DMS 273 (cell line): ENCODE results near the gene ACBD5.
A peak's percentile ranks its signal among the peaks of the same experiment; 100 is the strongest.
"Not testable (repeated sequence)": the region's sequence is repeated elsewhere in the genome, so short reads cannot be mapped to it uniquely, and the experiment has no call there.

Source experiments
- DNase-seq: peaks from one replicate; lab custom pipeline; 2025; ENCODE audit not compliant: unreplicated experiment; lab: John Stamatoyannopoulos, UW

ACBD5 gene

DNA sequence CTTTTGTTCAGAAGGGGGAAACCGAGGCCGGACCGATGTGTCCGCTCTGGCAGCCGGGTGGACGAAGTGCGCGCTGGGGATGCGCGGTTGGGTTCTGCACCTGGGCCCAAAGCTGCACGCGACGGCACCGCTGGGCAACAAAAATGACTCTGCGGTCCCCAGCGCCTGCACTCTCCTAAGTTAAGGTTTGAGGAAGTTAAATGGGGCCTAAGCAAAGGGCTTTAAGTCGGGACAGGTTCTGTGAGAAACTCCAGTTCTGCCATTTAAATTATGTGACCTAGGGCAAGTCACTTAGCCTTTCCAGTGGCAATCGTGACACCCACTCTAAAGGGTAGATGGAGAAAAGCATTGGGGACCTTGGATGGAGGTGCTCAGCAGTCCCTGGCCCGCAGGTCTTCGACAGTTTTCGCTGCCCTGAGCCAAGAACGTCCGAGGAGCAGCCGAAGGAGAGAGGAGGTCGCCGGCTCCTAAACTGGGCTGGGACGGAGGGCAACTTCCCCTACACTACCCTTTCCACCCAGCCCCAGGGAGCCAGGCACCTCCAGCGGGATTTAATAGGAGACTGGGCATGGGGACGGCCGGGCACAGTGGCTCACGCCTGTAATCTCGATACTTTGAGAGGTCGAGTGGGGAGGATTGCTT, 534 bp upstream of the ACBD5 start:
- DNase-seq = peak; percentile 55

DNA sequence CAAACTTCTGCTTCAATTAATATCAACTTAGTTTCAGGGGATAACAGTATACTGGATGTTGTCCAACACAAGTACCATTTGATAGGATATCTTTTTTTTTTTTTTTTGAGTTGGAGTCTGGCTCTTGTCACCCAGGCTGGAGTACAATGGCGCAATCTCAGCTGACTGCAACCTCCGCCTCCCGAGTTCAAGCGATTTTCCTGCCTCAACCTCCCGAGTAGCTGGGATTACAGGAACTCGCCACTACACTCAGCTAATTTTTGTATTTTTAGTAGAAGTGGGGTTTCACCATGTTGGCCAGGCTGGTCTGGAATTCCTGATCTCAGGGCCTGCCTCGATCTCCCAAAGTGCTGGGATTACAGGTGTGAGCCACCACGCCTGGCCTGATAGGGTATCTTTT, 3.1 kb downstream of the ACBD5 start:
- DNase-seq = not testable (repeated sequence)

DNA sequence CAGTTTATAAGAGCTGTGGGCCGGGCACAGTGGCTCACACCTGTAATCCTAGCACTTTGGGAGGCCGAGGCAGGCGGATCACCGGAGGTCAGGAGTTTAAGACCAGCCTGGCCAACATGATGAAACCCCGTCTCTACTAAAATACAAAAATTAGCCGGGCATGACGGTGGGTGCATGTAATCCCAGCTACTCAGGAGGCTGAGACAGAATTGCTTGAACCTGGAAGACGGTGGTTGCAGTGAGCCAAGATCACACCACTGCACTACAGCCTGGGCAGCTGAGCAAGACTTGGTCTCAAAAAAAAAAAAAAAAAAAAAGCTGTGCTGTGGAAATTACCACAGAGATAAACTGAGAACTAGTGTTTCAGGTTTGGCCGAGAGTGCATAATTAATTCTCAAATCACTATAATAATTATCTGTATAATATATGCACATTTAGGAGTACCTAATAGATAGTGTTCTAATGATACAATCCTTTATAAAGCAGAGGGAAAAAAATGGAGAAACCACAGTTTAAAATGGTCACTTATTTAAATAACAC, 3.9 kb downstream of the ACBD5 start:
- DNase-seq = not testable (repeated sequence)

DNA sequence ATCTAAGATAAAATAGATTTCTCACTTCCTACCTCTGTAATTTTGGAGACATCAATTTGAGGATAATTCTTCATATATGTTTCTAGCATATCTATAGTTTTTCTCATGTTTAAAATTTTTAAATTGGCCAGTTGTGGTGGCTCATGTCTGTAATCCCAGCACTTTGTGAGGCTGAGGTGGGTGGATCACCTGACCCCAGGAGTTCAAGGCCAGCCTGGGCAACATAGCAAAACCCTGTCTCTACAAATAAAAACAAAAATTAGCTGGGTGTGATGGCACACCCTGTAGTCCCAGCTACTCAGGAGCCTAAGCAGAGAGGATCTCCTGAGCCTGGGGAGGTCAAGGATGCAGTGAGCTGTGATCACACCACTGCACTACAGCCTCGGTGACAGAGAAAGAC, 4.9 kb downstream of the ACBD5 start:
- no peak for DNase-seq

DNA sequence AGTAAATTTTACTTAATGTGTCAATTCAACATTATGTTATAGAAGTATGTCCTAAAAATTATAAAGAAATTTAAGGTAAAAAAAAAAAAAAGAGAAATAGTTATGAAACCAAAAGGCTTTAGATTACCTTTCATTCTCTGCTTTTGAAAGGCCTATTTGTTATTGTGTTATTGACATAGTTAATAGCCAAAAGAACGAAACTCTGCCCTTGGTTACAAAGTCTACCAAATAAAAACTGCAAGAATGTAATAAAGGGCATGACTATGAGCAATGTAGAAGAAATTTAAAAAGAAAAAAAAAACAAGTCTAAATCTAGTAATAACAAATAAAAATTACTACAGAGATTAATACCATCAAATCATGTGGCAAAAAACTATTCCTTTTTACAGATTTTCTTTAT, 10.6 kb downstream of the ACBD5 start:
- DNase-seq = no peak

DNA sequence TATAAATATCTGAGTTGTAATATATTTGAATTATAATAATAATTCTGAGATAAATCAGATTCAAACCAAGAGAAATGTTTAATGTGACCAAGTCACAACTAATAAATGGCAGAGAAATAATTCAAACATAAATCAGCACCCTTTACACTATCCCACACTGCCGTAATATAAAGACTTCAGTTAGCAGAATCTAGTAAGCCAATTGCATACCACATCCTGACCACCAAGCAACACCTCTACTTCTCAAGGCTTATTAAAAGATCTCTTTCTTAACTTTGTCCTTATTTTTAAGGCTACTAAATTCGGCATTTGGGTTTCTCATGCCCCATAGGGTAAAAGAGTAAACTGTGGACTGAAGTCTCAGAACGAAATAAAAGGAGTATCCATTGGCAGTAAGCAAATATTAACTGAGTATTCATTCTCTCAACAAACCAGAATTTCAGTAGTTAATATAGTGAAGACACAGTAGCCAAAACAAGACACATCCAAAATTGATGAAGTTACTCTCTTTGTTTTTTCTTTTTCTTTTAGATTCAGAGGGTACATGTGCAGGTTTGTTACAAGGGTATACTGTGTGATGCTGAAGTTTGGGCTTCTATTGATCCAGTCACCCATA, 14.8 kb downstream of the ACBD5 start:
- DNase-seq = no peak

DNA sequence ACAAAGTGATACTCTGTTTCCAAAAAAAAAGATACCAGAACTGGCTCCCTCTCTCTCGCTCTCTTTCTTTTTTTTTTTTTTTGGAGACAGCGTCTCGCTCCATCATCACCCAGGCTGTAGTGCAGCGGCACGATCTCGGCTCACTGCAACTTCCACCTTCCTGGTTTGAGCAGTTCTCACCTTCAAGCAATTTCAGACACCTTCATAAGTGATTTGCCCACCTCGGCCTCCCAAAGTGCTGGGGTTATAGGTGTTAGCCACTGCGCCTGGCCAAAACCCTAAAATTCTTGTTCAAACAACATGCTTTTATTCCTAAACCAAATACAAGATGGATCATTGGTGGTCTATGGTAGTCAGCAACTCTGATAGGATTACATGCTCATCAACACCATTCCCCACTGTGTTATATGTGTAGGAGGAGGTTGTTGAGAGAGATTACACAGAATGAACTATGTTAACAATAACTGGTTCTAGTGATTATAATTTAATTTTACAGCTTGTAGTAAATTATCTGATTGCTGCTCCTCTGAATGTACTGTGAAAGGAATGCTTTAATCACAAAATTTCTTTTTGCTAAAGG, 15.5 kb downstream of the ACBD5 start:
- no peak for DNase-seq

DNA sequence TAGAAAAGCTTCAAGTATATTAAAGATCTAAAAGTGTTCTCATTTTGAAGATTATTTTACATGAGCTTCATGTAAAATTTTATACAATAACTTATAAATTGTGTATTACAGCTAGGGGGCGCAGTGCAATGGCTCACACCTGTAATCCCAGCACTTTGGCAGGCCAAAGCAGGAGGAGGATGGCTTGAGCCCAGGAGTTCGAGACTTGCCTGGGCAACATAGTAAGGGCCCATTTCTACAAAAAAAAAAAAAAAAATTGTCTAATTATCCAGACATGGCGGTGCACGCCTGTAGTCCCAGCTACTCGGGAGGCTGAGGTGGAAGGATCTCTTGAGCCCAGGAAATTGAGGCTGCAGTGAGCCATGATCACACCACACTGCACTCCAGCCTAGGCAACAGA, 16.6 kb downstream of the ACBD5 start:
- peak; percentile 60 for DNase-seq

DNA sequence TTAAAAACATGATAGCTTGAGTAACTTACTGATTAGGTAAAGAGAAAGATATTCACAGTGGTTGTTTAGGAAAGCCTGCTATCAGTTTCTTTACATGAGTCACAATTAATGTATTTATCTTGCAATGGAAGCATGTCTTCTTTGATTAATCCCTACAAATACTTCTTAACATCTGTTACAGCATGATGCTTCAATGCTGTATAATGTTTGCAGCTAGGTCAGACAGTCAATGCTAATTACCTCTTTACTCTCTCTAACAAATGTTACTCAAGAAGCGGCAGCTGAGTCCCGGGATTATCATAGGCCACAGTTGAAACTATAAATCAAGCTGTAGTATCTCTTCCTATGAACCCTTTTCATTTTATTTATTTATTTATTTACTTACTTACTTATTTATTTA, 33.2 kb downstream of the ACBD5 start:
- no peak for DNase-seq

DNA sequence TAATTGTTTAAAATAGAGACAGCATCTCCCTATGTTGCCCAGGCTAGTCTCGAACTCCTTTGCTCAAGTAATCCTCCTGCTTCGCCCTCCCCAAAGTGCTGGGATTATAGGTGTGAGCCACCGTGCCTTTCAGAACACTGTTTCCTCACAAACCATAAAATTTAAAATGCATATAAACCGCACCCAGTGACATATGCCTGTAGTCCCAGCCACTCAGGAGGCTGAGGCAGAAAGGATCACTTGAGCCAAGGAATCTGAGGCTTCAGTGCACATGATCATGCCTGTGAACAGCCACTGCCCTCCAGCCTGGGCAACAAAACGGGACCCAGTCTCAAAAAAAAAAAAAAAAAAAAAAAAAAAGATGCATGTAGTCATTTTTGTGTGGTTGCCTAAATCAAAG, 36.8 kb downstream of the ACBD5 start:
- no peak for DNase-seq

DNA sequence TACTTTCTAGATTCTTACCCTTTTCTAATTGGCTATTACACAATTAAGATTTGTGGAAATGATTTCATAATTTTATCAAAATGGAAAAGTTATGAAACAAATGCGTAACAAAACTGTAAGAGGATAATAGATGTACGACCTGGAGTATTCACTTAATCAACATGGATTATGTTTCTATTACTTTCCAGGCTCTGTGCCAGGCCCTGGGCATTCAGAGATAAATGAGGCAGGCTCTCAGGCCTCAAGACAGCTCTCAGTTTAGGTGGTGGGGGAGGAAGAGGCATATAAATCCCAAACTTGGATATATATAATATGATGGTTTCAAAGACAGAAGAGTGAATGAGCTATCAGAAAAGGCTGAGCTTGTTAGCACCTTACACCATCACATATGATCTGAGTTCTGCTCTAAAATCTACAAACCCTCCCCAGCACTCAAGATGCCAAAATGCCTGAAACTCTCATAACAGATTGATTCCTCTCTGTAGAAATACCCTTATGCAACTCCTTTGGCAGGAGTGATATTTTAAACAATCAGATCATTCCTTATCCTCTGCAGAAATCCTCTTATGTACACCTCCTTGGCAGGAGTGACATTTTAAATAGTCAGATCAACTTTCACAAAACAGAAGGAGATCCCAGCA, 42.5 kb downstream of the ACBD5 start:
- peak; percentile 28 for DNase-seq

DNA sequence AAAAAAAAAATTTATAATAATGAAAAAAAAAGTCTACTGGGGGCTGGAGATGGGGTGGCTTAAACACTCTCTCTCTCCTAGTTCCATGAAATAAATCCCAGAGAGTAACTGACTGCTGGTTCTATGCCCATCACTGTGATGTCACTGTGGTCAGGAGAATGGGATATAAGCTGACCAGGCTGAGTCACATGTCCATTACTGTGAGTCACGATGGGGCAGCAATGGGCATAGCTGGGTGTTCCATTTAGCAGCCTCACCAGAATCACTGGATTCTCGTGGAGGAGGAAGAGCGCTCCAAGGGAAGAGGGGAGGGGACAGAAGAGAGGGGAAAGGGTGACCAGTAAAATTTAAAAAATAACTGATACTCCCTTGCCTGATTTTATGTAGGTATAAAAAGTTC, 48.3 kb downstream of the ACBD5 start:
- DNase-seq = no peak

DNA sequence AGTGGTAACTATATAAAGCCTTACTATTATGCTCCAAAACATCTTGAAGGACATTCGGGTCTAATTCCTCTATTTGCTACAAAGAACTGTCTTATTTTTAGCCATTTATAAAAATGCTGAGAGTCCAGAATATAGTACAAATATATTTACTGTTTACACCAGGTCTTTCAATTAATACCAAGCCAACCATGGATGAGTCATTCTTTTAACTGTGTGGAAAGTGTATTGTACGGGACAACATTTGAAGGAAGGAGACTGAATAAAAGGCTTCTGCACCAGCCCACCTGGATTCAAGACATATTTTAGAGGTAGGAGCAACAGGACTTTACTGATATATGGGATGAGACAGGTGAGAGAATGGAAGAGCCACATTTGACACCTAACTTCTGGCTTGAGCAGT, 50.1 kb downstream of the ACBD5 start:
- DNase-seq = no peak

DNA sequence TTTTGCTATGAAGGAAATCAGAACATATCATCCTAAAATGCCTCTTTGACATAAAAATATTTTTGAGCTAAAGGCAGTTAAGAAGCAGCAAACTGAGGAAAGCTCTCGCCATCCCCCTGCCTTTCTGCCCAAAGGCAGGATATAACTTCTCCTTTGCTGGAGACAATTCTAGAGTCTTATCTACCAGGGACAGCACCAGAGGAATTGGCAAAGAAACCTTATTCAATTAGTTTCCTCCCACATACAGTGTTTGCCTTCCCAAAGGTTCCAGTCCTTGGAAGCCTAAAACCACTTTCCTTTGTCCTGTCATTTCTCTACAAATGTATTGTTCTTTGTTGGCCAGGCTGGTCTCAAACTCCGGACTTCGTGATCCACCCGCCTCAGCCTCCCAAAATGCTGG, 51.7 kb downstream of the ACBD5 start:
- DNase-seq = no peak

DNA sequence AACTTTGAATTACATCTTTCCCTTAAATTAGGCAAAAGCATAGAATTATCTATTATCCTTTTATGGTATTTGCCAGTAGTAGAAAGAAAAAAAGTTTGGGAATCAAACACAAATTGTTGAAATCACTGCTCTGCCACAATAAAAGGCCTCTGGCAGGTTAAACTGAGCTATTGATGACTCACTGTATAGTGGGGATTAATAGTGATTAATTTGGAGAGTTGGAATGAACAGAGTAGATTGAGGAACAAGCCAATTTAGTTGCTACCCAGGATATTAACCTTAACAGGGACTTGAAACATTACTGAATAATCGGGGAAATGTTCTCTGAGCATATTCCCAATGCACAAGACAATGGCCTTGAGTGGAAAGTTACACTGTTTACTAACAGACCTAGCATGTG, 52.3 kb downstream of the ACBD5 start:
- DNase-seq = no peak

DNA sequence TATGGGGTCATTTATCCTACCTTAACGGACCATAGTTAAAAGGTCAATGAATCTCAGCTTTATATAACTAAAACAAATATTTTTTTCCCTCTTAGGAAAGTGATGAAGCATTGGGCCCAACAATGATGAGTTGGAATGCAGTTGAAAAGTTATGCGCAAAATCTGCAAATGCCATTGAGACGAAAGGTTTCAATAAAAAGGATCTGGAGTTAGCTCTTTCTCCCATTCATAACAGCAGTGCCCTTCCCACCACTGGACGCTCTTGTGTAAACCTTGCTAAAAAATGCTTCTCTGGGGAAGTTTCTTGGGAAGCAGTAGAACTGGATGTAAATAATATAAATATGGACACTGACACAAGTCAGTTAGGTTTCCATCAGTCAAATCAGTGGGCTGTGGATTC, 70.7 kb downstream of the ACBD5 start:
- no peak for DNase-seq

DNA sequence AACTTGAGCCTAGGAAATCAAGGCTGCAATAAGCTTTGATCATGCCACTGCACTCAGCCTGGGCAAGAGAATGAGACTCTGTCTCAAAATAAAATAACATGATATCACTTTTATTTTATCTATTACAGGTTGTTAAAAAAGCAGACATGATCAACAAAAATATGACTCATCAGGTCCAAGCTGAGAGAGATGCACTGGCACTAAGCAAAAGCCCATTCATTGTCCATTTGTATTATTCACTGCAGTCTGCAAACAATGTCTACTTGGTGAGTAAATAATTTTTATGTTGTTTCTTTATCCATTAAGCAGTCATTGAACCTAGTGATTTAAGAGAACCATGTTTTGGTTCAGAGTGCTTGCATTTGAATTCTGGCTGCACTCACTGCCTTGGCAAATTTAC, 82.2 kb downstream of the ACBD5 start:
- DNase-seq = no peak

DNA sequence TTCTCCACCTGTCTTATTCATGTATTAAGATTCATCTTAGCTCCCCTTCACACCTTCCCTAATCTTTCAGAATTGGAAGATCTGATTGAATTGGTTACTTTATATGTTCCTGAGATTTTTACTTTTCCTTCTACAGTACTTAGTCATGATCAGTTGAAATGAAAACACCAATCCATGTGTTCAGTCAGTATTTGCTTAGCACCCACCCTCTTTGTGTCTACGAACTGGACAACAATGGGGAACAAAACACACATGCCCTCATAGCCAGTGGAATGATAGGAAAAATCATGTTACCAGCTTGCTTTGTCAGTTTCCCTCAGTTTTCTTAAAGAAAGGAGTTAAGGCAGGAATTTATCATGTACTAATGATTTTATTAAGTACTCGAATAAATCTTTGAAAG, 83.4 kb downstream of the ACBD5 start:
- DNase-seq = no peak

DNA sequence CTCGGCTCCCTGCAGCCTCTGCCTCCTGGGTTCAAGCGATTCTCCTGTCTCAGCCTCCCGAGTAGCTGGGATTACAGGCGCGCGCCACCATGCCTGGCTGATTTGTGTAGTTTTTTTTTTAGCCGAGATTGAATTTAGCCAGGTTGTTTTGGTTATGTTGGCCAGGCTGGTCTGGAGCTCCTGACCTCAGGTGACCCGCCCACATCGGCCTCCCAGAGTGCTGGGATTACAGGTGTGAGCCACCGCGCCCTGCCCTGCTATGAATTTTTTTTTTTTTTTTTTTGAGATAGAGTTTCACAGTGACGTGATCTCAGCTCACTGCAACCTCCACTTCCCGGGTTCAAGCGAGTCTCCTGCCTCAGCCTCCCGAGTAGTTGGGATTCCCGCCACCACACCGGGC, 84.0 kb downstream of the ACBD5 start:
- DNase-seq = not testable (repeated sequence)

DNA sequence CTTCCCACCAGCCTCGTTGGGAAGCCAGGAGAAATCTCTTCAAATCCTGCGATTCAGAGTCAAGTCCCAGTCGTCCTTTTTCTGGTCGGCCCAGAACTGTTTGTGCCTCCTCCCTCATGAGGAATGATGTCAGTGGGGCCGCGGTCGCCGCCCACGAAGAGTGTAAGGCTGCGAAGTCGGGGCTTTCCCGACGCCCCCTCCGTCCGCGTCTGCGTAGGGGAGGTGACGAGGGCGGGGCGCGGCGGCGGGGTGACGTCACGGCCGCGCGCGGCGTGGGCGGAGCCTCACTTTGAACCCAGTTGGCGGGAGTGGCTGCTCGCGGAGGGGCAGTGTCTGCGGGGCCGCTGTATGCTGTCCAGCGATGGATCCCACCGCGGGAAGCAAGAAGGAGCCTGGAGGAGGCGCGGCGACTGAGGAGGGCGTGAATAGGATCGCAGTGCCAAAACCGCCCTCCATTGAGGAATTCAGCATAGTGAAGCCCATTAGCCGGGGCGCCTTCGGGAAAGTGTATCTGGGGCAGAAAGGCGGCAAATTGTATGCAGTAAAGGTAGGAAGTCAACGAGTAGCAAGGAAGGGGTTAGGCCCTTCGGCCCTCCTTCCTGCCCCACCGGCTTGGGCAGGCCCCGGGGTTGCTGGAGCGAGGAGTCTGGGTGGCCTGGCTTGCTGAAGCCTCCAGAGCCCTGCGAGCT, 85.4 kb downstream of the ACBD5 start, which contains the start of gene MASTL:
TSS of gene MASTL (plus strand) at position 287 of the 689 bp plus-strand sequence. CDS start at position 362, 75 bp downstream.
- DNase-seq = peak; percentile 93

DNA sequence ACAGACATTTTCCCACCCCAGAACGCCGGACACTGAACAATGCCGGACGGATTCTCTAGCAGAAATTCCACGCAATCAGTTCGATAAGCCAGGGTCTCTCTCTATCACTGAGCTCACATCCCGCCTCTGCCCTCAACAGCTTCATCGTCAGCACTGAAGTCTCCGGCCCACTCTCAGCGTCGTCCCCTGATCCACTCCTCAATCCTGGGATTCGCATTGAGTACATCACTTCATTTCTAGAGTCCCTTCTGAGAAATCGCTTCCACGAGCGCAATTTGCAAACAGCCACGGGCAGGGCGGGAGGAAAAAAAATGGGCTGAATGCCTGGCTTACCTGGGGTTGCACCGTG, 86.8 kb downstream of the ACBD5 start:
- peak; percentile 49 for DNase-seq
